ENCODE measurements around the gene PLCH1.

DNA sequence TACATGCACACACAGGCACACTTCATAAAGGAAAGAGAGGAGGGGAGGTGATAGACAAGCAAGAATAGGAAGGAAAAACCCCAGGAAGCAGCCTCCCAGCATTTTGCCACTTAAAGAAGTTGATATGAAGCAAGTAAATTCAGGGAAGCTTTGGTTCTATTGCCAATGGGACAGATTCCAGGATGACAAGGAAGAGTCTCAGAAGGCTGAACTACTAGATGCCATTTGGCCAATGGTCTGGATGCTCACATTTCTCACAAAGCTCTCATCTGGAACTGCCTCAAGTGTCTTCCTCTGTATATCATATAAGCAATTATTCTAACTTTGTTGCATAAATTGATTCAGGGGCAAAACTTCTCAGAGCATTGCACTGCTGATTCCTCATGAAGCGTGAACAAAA, 372.6 kb downstream of the PLCH1 start:
- TF ChIP-seq EZH2 (IDR thresholded peaks at IDR 0.05) = no peak
- TF ChIP-seq SIN3A (IDR thresholded peaks at IDR 0.05; ENCODE audit: low read depth) = no peak
